Superior temporal gyrus (tissue), 1 donor: ENCODE measurements around the gene NR2C2.
A peak's percentile ranks its signal among the peaks of the same experiment; 100 is the strongest.

Source experiments
- DNase-seq: peaks from one replicate; pipeline ENCODE4 v3.0.0-alpha.2; 2016; ENCODE audit errors: extremely low spot score

The NR2C2 gene

DNA sequence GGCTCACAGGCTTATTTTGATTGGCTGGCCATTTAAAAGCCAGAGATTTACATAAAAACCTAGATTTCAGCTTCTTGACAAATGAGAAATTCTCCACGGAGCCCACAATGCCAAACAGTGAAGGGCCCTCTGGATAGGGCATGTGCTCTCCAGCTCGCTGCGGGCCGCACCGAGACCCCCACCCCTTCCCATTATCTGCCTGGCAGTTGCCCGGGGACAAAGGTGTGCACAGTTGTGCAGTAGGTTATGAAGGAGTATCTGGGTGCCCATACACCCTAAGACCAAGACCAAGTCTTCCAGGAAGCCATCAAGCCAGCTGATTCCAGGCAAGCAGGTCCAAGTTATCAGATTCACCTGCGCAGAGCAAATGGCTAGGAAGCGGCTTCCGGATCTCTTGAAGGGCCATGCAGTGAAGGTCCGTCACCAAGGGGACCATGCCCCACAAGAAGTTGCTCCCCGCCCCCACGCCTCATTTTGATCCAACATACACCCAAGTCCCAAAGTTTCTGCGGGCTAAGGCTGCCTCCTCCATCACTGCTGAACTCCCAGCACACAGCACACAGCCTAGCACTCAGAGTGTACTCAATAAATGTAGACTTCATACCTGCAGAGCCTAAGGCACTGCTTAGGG lies 116.4 kb downstream of the NR2C2 start:
- no peak for DNase-seq

DNA sequence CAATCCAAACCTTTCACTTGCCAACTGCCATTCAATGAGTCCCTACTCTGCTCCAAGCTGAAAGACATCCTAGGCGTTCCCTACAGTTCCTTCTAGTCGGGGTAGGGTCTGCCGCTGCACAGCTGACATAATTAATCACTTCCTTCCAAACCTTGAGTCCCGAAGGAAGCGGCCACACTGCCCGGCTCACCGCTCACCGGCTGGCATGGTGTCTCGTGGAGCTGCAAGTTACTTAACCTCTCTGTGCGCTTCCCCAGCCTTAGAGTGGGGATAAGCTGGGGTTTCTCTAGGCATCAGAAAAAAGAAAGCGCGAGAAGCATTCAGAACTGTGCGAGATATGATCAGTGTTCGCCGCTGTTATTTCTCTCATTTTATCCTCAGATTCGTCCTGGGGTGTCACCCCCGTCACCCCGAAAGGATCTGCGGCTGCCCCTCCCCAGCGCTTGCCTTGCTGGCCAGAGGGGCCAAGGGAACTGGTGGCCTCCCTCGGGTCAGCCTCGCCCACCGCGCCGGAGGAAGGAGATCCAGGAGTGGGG lies 117.0 kb downstream of the NR2C2 start:
- DNase-seq: no peak

DNA sequence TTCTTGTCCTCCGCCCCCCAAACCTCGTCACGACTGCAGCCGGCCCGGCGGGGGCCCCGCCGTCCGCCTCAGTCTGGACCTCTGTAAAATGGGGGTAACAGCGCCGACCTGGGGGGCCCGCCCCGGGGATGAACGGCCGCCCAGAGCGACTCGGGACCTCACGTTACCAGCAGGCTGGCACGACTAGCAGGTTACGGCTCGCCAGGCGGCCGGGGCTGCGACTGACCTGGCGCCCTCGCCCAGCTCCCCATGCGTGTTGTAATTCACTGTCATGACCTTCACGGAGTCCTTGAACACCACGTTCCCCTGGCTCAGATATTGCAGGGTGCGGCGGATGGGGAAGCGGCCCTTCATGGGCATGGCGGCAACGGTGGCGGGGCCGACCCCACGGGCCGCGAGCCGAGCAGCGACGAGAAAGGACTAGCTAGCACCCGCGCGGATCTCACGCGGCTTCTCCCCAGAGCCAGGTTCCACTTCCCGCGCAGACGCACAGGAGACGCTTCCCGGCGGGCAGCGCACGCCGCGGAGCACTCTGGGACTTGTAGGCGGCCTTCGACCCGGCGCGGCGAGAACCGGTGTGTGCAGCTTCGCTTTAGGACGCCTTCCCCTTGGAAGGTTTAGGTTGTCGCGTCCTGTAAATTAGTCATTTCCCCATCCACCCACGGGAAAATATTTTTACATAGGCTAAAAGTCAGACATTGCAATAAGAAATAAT lies 117.6 kb downstream of the NR2C2 start, which contains the start of gene MRPS25:
MRPS25 (minus strand) TSS at position 481 of the 715 bp plus-strand sequence; CDS start at position 360, 121 bp downstream.
- DNase-seq: peak; percentile 92

DNA sequence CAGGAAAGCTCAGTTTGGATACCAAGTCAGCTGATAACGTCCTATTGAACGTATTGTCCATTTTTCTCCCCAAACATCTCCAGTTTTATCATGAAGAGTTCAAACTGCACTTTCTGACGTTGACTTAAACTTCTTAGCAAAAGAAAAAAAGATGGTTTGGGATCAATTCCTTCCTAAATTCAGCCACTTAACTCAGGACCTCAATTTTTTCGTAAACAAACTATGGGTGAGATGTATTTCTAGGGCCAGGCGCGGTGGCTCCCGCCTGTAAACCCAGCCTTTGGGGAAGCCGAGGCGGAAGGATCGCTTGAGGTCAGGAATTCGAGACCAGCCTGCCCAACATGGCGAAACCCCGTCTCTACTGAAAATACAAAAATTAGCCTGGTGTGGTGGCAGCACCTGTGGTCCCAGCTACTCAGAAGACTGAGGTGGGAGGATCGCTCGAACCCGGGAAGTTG lies 118.2 kb downstream of the NR2C2 start:
- no peak for DNase-seq

DNA sequence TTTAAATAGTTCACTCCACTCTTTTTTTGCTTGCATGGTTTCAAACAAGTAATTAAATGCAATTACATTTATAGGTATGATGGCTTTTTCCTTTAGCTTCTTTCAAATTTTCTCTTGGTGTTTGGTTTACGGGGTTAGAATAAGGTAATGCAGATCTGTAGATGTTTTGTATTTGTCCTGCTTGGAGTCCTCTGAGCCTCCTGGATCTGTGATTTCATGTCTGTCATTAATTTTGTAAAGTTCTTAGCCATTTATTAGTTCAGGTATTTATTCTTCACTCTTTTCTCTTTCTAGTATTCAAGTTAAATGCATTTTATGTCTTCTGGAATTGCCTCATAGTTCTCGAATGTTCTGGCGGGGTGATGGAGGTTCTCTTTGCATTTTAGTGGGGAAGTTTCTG lies 119.1 kb downstream of the NR2C2 start:
- no peak for DNase-seq

DNA sequence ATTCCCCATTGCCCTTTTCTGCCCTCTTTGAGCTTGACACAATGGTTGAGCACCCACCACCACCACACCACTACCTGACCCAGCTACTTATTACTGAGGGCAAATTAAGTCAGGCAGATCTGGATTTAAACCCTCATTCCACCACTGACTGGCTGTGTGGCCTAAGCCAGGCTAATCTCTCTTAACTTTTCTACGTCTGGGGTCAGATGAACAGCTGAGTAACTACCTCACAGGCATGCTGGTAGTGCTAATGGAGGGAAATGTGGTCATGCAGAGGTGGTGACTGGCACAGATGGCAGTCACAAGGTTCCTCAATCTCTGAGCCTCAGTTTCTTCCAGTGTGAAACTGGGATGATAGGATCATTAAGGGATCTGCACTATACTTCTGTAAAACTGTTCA lies 122.1 kb downstream of the NR2C2 start:
- DNase-seq: no peak

DNA sequence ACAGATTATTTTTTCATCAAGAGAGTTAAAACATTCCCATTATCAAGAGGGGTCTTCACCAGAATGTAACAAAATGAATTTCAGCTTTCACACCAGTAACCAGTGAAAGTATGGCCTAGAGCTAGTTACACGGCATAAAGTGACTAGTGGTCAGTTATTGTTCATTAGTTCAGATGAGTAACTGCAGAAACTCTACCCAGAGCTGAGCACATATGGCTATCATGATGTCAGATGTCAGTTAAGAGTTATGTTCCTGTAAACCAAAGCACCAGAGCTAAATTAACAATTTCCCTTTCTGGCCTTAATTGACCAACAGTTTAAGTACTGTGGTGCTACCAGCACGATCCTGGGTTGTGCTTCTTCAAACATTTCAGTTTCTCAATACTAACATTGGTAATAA lies 124.3 kb downstream of the NR2C2 start:
- DNase-seq: no peak

DNA sequence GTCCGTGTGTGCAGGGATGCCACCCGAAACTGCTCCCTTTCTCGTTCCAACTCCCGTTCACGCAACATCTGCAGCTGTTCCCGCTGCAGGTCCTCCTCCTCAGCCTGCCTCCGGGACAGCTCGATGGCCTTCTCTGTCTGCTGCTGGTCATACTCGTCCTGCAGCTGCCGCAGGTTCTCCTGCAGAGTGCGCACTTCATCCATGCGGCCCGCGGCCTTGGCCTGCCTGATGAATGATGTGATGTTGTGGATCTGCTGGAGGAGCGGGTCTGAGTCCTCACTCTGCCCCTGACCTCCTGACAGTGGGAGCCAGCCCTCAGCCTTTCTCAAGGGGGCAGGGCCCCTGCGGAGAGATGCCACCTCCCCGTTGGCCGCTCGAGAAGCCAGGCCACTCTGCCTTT lies 127.1 kb downstream of the NR2C2 start:
- DNase-seq: no peak

DNA sequence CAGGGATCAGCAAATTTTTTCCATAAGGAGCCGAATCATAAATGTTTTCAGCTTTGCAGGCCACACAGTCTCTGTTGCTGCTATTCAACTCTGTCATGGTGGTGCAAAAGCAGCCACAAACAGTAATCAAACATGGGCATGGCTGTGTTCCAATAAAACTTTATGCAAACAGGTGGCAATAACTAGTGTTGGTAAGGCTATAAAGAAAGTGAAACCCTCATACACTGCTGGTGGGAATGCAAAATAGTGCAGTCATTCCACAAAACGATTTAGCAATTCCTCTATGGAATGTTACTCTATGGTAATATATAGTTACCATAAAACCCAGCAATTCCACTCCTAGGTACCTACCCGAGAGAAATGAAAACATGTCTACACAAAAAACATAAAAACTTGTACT lies 131.7 kb downstream of the NR2C2 start:
- no peak for DNase-seq

DNA sequence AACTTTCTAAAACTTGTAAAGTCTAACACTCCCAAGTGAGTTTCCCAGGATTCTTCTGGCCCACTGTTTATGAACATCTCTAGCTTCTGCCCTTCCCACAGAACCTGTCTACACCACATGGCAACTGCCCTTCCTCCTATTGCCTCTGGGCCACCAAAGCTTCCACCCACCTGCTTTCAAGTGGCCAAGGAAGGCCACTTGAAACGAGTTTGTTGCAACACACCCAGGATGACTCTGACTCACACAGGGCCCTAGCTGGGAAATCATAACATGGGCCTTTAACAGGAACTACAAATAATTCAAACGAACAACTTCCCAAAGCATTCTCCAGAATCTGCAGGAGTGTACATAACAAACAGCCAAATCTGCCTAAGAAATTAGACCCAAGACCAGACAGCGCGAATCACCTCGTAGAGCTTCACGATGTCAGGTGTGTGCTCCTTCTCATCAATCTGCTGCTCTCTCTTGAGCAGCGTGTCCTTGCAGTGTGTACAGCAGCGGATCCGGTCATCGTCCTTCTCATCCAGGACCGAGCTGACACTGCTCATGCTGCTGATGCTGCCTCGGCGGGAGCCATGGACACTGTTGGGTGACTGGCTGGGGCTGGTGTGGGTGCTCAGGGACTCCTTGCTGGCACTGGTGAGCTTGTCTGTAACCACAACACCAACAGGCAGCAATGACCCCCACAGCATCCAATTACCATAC lies 134.7 kb downstream of the NR2C2 start:
- no peak for DNase-seq

DNA sequence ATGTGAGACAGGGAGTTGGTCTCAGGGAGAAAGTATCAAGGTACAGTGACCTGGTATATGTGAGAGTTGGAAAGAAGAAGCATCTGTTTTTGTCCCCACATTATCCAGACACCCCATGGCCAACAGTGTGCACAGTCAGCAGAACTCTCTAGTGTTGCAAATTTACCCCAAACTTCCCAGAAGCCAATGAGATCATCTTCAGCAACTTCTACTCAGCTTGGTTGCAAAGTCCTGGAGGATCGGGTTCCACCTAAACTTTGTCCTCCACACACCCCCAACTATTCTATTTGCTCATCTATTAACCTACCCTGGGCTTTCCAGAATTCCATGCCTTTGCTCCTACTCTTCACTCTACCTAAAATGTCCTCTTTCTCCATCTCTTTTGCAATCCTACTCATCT lies 135.9 kb downstream of the NR2C2 start:
- no peak for DNase-seq

DNA sequence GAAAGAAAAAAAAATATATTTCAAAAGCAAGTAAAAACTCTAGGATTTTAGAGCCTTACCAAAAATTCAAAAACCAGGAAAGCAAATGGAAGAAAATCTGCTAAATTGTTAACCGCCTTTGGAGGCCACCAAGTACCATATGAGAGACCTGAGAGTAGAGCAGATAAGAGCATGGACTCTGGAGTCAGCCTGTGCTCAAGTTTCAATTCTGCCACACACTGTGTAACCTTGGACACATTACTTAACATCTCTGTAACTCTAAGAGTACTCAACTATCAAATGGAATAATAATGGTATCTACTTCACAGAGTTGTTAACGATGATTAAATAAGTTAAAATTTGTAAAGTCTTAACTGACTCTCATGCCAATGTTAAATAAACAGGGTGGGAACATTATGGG lies 138.9 kb downstream of the NR2C2 start:
- no peak for DNase-seq

DNA sequence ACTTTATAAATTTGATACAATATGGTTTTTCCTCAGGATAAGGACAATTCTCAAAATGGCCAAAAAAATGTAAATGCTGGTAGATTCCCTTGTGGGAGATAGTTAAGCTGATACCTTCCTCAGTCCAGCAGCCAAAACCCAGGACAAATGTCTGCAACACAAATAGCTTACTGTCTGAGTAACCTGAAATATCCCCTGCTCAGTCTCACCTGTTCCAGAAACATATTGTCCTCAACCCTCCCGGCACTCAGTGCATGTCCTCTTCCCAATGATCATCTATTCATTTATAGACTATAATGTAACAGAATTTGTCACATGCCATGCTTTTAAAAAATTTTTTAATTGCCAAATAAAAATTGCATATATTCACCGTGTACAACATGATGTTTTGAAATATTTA lies 139.3 kb downstream of the NR2C2 start:
- DNase-seq: no peak

DNA sequence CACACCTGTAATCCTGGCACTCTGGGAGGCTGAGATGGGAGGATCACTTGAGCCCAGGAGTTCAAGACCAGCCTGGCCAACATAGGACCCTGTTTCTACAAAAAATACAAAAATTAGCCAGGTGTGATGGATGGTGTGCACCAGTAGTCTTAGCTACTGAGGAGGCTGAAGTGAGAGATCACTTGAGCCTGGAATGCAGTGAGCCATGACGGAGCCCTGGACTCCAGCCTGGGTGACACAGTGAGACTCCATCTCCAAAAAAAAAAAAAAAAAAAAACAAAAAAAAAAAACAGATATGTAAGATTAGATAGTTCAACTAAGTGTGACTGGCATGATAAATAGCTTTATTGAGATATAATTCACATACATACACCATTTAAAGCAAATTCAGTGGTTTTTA lies 141.8 kb downstream of the NR2C2 start:
- DNase-seq: no peak

DNA sequence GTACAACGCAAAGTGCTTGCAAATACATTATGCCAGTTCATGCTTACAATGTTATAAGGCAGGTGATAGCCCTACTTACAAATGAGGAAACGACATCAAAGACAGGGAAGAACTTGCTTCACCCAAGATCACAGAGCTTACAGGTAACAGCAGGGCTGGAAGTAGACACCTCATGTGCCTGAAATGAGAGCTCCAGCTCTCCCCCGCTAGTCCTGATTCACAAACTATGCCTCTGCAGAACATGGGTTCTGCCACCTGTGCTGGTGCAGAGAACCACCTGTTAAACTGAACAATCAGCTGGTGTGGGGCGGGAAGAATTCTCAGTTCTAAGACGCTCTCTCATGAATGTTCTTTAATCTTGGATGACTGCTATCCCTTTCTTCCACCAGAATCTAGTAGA lies 144.2 kb downstream of the NR2C2 start:
- DNase-seq: no peak

DNA sequence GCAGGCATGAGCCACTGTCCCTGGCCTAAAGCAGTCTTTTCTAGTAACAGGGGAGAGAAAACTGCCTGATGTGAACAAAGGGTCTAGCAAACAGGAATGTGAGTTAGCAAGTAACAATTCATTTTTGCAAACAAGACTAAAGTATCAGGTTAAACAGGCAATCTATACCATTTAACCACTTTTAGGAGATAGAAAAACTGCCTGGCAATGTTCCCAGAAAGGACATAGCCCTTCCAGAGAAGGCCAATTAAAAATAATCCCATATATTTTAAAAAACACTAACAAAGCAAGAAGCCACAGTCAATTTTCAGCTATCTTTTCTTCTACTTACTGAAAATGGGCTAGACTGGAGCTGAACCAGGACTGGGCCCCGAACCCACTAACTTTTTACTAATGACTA lies 145.3 kb downstream of the NR2C2 start:
- no peak for DNase-seq

DNA sequence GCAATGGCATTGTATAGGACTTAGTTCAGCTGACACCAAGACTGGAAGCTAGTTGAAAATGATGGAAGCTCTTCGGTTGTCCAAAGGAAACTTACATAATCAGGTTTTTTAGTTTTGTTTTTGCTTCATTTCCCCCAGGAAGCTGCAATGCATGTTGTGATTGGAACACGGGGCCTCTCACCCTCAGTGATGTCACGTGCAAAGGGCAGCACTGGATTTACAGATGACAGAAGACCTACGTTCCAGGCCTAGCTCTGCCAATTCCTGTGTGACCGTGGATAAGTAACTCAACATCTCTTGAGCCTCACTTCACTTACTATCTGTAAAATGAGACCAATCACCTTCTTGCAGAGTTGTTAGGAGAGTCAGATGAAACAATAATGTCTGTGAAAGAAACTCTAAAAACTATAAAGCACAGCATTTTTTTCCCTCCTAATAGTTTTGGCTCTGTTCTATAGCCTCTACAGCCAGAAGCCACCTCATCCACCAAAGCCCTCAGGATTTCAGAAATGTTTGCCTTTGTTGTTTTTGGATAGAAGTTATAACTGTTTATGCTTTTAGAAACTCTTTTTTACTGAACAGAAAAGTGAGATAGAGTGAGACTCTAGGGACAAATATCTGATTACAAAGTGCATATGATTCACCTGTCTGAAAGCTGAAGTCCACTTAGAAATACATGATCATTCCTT lies 146.9 kb downstream of the NR2C2 start:
- DNase-seq: no peak

DNA sequence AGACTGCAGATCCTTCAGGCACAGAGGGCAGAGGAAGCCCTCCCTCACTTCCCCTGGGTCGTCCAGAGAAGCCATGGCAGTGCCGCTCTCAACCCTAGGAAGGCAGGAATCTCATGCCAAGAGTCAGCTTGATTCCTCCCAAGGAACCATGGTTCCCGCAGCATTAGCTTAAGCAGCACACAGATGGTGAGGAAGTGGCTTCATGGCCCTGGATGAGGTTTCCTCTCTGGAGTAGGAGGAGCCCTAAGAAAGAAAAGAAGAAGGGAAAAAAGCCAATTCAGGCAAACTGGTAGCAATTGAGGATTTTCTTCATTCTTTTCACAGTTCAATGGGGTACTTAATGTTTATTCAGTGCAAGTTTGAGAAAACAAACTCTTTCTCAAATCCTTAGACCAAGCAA lies 148.7 kb downstream of the NR2C2 start:
- DNase-seq: no peak

DNA sequence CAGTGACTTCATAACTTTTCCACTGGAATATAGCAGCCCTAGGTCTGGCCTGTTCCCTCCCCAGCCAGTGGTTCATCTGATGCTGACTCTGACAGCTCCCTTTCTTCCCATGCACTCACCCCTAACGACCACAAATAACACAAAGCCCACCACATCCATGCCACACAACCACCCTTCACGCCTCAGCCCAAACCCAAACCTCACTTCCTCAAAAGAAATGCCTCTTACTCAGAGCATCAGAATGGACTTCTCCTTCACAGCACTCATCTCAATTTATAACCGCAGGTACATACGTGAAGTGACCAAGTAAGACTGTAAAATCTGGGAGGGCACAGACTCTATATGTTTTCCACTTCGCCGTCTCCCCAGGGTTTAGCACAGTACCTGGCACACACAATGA lies 150.5 kb downstream of the NR2C2 start:
- no peak for DNase-seq
